NCI-H748 (cell line): ENCODE results near the gene NDN.

Experiments
- DNase-seq: peaks from one replicate; lab custom pipeline; 2025; ENCODE audit not compliant: unreplicated experiment; lab: John Stamatoyannopoulos, UW

Gene NDN, protein sequence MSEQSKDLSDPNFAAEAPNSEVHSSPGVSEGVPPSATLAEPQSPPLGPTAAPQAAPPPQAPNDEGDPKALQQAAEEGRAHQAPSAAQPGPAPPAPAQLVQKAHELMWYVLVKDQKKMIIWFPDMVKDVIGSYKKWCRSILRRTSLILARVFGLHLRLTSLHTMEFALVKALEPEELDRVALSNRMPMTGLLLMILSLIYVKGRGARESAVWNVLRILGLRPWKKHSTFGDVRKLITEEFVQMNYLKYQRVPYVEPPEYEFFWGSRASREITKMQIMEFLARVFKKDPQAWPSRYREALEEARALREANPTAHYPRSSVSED

DNA sequence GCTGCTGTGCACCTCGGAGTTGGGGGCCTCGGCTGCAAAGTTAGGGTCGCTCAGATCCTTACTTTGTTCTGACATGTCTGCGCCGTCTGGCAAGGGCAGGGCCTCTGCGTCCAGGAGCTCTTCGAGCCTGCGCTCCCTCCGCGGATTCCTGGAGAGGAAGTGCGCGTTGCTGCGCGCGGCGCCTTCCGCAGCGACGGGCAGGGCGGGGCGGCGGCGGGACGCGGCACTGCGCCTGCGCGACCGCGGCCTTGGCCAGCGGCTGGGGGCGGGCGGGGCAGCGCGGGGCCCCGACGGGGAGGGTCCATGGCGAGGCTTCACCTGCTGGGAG, at the start of gene NDN:
NDN (minus strand) TSS at position 163 of the 328 bp plus-strand sequence; CDS start at position 75, 88 bp downstream.
- no peak for DNase-seq

DNA sequence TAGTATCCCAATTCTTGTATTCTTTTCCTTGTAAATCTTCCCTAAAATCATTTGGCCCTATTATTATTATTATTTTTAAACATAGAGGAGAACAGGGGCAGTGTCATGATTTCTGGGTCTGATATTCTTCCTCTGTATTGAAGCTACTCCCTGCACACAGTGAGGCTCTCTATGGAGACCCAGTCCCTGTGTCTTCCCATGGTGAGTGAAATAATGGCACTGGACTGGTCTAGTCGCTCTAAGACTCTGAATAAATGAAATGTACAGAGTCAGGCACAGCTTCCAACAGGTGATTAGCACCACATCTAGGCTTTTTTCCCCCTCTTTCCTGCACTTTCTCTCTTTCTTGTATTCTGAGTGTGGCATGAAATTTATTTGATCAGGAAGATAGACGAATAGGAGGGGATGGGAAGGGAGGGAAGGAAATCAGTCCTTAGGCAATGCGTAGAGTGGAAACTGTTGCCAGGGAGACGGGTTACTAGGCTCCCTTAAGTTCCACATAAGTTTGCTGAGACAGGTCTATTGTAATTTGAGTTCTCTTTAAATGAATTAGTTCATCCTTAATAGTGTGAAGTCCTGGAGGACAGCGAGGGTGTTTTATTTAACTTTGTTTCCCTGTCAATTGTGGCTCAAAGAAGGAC, 49.0 kb upstream of the NDN start:
- DNase-seq = peak; percentile 42

DNA sequence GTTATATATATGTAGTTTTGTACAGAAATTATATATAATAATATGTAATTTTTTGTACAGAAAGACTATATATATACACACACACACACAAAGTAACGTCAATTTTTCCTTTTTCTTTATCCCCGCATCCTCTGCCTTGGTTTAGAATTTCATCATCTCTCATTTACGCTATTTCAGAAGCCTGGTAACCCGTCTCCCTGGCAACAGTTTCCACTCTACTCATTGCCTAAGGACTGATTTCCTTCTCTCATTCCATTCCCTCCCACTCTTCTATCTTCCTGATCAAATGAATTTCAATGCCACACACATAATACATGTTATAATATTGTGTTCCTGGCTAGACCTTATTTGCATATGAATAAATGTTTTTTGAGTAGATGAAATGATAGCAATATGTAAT, 47.8 kb upstream of the NDN start:
- peak; percentile 62 for DNase-seq

DNA sequence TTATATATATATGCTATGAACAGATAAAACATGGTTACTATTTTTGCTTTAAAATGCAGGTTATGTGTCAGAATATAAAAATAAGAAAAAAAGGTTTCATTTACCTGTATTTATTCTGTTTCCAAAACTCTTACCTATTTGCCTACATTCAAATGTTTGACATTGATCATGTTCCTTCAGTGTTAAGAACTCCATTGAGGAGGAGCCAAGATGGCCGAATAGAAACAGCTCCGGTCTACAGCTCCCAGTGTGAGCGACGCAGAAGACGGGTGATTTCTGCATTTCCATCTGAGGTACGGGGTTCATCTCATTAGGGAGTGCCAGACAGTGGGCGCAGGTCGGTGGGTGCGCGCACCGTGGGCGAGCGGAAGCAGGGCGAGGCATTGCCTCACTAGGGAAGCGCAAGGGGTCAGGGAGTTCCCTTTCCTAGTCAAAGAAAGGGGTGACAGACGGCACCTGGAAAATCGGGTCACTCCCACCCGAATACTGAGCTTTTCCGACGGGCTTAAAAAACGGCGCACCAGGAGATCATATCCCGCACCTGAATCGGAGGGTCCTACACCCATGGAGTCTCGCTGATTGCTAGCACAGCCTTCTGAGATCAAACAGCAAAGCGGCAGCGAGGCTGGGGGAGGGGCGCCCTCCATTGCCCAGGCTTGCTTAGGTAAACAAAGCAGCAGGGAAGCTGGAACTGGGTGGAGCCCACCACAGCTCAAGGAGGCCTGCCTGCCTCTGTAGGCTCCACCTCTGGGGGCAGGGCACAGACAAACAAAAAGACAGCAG, 27.0 kb upstream of the NDN start:
- peak; percentile 74 for DNase-seq

DNA sequence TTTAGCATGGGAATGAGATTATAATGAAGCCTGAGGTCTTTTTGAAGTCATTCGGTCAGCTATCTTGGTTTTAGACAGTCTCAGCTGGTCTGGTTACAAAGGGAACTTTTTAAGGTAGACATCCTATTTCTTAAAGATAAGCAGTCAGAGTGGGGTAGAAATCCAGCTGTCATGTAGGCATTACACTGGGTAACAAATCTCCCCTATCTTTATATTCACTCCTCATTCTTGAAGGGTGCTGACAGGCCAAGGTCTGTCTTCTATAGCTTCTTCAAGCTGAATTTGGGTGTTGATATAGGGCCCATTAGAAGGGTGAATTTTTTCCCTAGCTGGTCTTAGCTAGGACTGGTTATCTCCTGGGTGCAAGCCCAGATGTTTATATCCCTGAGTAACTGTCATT, 21.2 kb upstream of the NDN start:
- DNase-seq = no peak

DNA sequence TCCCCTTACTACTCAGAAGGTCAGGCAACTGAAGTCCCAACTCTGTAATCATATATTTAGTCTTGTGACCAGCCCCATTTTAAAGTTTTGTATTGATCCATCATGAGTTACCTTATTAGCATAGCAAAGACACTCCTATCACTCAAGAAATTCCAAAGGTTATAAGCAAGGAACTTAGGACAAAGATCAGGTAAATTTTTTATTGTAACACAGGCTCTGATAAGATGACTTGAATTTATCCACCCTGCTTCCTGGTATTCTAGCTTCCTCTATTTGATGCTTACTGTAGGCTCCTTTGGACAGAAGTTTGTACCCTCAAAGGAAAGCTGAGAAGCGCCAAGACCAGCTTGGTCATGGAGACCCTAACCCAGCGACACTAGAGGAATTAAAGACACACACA, 8.2 kb upstream of the NDN start:
- DNase-seq = no peak

DNA sequence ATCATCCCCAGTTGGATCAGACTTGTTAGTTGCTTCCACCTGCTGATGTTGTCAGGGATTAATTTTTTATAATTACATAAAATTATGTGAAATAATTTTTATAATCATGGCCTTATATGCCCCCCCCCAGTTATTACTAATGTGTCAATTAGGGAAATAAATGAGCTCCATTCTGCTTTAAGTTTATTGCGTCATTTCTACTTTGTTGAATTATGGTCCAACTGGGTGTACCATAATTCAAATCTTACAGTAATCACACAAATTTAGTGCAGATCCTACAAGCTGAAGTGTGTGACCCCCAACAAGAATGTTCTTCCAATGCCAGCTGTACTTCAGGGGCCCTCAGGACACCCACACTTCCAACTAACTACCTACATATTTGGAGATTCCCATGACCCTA, 7.5 kb upstream of the NDN start:
- DNase-seq = no peak

DNA sequence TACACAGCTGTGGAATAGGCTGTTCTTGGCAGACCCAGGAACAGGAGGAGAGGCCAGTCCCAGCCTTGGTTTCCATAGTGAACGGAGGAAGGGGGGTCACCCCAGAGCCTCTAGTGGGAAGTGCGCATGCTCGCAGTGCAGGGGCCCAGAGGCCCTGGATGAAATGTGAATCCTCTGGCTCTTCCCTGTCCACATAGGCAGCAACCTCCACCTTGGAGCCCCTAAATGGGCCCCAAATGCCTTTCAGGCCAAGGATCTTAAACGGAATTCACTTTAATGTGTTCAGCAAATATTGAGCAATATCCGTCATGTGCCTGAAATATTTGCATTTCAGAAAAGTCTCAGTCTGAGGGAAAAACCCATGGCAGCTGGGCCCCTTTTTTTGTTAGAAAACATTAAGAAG, 3.3 kb upstream of the NDN start:
- no peak for DNase-seq

DNA sequence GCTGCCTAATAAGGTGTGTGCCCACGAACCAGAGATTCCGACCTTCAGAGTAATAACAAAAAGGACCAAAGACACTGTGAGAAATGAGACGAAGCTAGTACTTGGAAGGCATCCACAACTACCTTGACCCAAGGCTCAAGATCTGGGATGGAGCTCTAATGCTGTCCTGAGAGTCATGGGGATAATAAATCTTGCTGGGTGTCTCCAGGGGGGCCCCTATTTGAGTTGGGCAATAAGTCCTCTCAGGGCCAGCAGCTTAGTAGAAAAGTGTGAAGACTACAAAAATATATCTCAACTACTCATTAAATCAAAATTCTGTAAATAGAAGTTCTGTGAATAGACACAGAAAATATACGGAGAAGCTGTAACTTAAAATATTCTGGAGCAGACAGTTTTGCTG, 2.9 kb upstream of the NDN start:
- DNase-seq = no peak

DNA sequence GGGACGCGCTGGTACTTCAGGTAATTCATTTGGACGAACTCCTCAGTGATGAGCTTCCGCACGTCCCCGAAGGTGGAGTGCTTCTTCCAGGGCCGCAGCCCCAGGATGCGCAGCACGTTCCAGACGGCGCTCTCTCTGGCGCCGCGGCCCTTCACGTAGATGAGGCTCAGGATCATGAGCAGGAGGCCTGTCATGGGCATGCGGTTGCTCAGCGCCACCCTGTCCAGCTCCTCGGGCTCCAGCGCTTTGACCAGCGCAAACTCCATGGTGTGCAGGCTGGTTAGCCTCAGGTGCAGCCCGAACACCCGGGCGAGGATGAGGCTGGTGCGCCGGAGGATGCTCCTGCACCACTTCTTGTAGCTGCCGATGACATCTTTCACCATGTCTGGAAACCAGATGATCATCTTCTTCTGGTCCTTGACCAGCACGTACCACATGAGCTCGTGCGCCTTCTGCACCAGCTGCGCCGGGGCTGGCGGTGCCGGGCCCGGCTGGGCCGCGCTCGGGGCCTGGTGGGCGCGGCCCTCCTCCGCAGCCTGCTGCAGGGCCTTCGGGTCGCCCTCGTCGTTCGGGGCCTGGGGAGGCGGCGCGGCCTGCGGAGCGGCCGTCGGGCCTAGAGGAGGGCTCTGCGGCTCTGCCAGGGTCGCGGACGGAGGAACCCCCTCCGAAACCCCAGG, 501 bp downstream of the NDN start:
- DNase-seq = no peak

DNA sequence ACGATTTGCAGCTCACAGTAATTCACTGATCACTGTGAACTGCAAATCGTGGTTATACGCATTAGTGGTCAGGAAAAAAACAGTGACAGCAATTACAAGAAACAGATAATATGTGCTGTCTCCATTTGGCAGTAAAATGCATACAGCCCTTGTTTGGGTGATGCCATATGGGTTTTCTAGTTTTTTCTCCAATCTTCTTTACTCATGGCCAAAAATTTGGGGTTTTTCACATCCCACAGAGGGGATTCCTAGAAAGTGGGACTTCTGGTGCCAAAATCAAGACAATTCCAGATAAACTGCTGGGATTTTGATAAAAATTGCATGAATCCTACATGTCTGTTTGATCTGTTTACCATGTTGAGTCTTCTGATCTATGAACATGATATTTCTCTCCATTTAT, 15.6 kb downstream of the NDN start:
- DNase-seq = no peak

DNA sequence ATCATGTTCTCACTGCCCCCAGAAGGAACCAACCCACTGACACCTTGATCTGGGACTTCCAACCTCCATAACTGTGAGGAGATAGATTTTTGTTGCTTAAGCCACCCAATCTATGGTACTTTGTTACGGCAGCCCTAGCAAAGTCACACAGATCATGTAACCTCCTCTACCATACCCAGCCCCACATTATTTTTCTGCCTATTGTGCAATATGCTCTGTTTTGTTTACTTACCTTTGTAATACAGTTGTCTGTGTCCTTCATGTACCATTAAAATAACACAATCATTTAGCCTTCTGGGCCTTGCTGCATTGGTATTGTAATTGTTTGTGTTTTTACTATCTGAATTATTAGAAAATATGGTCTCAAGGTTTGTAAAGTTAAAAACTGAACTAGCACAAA, 16.1 kb downstream of the NDN start:
- DNase-seq = no peak

DNA sequence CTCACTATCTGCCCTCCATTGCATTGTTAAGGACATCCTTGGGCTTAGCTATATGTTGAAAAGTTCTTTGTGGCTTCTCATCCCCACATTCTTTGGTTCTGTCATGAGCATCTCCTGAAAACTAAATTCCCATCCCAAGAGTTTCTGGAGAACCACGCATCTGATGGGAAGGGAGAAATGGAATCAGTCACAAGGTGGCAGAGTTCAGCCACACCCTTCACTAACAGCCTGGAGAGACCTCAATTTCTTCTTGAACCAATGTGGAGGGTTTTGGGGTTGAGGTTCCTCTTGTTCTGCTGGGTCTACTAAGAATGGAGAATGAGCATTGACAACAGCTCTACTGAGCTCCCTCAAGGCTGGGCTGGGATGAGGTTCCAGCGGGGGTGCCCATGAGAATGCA, 23.9 kb downstream of the NDN start:
- DNase-seq = no peak

DNA sequence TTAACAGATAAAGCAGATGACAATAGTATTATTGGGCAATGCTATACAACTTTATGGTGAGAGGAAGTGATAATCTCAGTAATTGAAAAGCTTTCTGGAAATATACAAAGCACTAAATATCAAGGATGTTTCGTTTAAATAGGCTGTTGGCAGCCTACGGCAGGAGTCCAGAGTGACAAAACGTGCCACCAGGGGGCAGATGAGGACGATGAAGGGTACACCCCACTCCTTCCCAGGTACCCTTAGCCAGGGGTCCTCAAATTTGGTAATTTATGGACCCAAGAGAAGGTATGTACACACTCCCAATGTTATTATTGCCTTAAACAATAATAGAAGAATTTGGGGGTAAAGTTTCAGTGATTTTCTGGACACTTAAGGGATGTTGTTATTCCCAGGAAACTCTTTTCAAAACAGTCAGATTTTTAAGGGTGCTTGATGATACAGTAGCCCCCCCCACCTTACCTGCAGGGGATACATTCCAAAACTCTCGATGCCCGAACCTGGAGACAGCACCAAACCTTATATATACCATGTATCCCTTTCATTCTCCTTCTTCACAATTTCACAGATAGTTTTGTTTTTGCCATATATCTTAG, 38.1 kb downstream of the NDN start:
- peak; percentile 50 for DNase-seq

DNA sequence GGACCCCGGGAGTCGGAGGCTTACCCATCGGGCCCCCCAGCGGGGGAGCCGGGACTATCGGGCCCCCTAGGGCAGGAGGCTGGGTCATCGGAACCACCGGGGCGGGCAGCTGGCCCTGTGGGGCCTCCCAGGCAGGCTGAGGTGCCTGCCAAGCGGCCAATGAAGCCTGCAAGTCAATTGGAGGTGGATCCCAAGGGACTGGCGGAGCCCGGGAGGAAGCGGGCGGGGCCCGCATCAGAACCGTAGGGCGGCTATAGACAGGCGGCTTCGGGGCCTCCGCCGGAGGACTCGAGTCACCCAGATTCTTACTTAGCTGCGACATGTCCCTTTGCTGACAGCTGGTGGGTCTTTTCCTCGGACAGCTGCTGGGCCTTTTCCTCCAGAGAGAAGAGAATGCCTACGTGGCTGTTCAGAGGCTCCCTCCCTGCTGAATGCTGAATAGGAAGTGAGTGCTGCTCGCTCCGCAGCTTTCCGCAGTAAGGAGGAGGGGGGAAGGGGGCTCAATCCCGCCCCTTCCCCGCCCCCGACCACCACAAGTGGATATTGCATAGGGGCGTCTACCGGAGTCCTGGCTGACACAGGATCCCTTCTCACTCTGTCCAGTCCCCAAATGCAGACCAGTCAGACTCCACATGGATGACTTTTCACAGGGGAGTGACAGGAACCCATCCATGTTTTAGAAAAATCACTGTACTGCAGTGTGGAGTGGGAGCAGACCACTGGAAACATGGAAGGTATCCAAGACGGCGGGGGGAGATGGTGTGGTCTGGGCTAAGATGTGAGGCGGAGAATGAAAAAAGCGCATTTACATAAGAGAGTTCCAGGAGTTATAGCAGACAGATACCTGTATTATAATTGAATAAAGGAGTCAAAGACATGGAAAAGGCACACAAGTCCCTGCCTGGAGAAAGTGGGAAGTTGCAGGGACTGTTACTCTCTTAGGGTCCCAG, 39.4 kb downstream of the NDN start, which contains the start of gene MAGEL2:
MAGEL2 (minus strand) TSS at position 447 of the 950 bp plus-strand sequence; CDS start at position 322, 125 bp downstream.
- DNase-seq = peak; percentile 57

DNA sequence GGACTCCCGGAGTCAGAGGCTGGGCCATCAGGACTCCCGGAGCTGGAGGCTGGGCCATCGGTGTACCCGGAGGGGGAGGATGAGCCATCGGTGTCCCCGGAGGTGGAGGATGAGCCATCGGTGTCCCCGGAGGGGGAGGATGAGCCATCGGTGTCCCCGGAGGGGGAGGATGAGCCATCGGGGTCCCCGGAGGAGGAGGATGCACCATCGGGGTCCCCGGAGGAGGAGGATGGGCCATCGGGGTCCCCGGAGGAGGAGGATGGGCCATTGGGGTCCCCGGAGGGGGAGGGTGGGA, 40.2 kb downstream of the NDN start:
- DNase-seq = no peak

DNA sequence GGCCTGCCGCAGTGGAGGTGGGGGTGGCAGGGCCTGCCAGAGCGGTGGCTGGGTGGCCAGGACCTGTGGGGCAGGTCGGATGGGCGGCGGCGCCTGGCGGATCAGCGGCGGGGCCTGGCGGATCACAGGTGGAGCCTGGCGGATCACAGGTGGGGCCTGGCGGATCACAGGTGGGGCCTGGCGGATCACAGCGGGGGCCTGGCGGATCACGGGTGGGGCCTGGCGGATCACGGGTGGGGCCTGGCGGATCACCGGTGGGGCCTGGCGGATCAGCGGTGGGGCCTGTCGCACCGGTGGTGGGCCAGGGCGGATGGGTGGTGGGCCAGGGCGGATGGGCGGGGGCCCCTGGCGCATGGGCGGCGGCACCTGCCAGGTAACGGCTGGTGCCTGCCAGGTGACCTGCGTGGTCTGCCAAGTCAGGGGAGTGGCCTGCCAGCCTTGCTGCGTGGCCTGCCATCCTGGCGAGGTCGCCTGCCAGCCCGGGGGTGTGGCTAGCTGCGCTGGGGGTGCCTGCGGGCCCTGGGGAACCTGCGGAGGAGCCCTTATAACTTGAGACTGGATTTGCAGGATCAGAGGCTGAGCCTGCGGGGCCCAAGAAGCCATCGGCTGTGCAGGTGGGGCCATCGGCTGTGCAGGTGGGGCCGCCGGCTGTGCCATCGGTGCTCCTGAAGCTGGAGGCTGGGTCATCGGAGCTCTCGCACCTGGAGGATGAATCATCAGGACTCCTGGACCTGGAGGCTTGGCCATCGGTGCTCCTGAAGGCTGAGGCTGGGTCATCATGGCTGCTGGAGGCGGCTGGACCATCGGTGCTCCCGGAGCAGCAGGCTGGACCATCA, 40.7 kb downstream of the NDN start:
- DNase-seq = peak; percentile 8

DNA sequence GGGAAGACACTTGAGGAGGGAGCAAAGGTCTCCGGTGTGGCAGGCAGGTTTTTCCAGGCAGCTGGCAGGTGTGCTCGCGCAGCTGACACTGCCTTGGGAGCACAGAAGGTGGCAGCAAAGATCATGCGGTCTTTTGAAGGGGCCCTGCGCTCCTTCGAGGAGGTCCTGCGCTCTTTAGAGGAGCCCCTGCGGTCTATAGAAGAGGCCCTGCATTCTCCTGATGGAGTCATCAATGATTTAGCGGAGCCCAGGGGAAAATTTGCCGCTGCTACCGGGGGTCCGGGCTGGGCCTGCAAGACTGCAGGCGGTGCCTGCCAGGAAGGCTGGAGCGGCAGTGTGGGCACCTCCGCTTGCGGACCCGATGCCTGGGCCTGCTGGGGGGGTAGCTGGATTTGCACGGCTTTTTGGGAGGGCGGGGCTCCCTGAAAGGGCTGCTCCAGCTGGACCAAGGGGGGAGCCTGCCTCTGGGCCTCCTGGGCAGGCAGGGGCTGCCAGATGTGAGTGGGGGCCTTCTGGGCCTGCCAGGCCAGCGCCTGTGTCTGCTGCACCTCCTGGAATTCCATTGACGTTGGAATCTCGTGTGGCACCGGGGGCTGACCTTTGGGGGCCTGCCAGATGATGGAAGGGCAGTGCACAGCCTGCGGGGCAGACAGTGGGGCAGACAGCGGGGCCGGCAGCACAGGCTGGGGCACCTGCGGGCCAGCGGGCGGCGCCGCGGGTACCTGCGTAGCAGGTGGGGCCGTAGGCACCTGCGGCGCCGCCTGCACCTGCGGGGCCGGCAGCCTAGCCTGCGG, 41.5 kb downstream of the NDN start:
- DNase-seq = peak; percentile 40

DNA sequence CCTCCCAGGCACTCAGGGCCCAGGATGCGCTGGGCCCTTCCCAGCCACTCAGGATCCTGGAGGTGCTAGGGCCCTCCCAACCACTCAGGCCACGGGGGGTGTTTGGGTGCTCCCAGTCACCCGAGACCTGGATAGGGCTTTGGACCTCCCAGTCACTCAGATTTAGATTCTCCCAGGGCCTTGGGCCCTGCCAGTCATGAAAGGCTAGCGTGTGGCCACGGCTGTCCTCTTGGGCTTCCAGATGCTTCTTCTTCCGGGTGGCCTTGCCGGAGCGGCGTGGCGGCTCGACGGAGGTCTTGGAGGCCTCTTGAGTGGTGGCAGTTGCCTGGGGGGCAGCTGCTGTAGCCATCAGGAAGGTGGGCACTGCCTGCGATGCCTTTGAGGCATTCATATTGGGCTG, 42.3 kb downstream of the NDN start:
- DNase-seq = no peak
